Stimulated activated CD8-positive, alpha-beta memory T cell treated with anti-CD3 and anti-CD28 coated beads, Interleukin-12 subunit alpha, Interleukin-12 subunit beta, amount 100 ng/mL, for 24 hours (primary cell): ENCODE data around the gene SH3GL2.

Experiments used
- DNase-seq: peaks from one replicate; pipeline ENCODE4 v3.0.0-alpha.2; 2020; ENCODE audit errors: extremely low read depth

SH3GL2 gene

GRCh38 chr9:17810728-17811571, 232.1 kb downstream of the SH3GL2 start:
- DNase-seq = no peak

- no peak for DNase-seq
Measured at GRCh38 chr9:17813798-17814197, 234.9 kb downstream of the SH3GL2 start.

- DNase-seq = no peak
Measured at GRCh38 chr9:17816431-17817027, 237.7 kb downstream of the SH3GL2 start.

GRCh38 chr9:17824191-17824590, 245.3 kb downstream of the SH3GL2 start:
- DNase-seq = no peak

GRCh38 chr9:17824616-17825264, 245.9 kb downstream of the SH3GL2 start:
- no peak for DNase-seq

- no peak for DNase-seq
Measured at GRCh38 chr9:17825265-17825659, 246.4 kb downstream of the SH3GL2 start.

- no peak for DNase-seq
Measured at GRCh38 chr9:17829064-17829463, 250.2 kb downstream of the SH3GL2 start.

GRCh38 chr9:17829812-17830385, 251.0 kb downstream of the SH3GL2 start:
- no peak for DNase-seq

- no peak for DNase-seq
Measured at GRCh38 chr9:17832812-17833211, 253.9 kb downstream of the SH3GL2 start.

- no peak for DNase-seq
Measured at GRCh38 chr9:17833846-17834245, 255.0 kb downstream of the SH3GL2 start.

- no peak for DNase-seq
Measured at GRCh38 chr9:17837965-17838364, 259.1 kb downstream of the SH3GL2 start.

- DNase-seq = no peak
Measured at GRCh38 chr9:17839776-17840175, 260.9 kb downstream of the SH3GL2 start.

- DNase-seq = no peak
Measured at GRCh38 chr9:17843236-17843635, 264.4 kb downstream of the SH3GL2 start.
